WTC11 (cell line): ENCODE data around the gene KCNC2. TPM values are rescaled to one million over a fixed set of nuclear protein-coding genes. Genes with fewer than 3 reads are reported as not detected.

ENCODE experiments used
- ATAC-seq: fragments of 200-7000 bp; cut with Tn5 transposase; 2 replicates; pipeline ENCODE4 v1.10.0; 2021; ENCODE audit warnings: mild to moderate bottlenecking, moderate library complexity
- CTCF ChIA-PET: fragments of 300-600 bp; sonication (Branson Sonifier 250); formaldehyde crosslinking; loops from one replicate; lab custom pipeline; 2021; ENCODE audit warnings: antibody characterized with exemption; lab: Charles Lee
- POLR2A ChIA-PET: fragments of 350-600 bp; sonication (Branson Sonifier 250); formaldehyde crosslinking; loops from one replicate; lab custom pipeline; 2021; ENCODE audit warnings: antibody characterized with exemption; lab: Charles Lee
- DNase-seq: peaks from one replicate; pipeline ENCODE4 v3.0.0; 2021; ENCODE audit warnings: low spot score
- H3K27ac Mint-ChIP-seq: 2 replicates; pipeline ENCODE4 v1.8.0; 2021; ENCODE audit warnings: mixed read lengths
- H3K27me3 Mint-ChIP-seq: 2 replicates; pipeline ENCODE4 v1.8.0; 2021; ENCODE audit warnings: low read depth, mild to moderate bottlenecking, moderate library complexity, mixed read lengths
- H3K36me3 Mint-ChIP-seq: 2 replicates; pipeline ENCODE4 v1.8.0; 2021; ENCODE audit warnings: mixed read lengths
- H3K4me1 Mint-ChIP-seq: 2 replicates; pipeline ENCODE4 v1.8.0; 2022; ENCODE audit warnings: mixed read lengths
- H3K4me3 Mint-ChIP-seq: 2 replicates; pipeline ENCODE4 v1.8.0; 2021; ENCODE audit warnings: mild to moderate bottlenecking, moderate library complexity, mixed read lengths
- H3K9me3 Mint-ChIP-seq: 2 replicates; pipeline ENCODE4 v1.8.0; 2021; ENCODE audit warnings: mixed read lengths
- CREB1 ChIP-seq: sonication (generic); formaldehyde crosslinking; IDR thresholded peaks from 2 replicates; pipeline ENCODE4 v1.8.0; 2023; ENCODE audit warnings: mild to moderate bottlenecking, missing genetic modification reagents
- CREM ChIP-seq: sonication (generic); formaldehyde crosslinking; IDR thresholded peaks from 2 replicates; pipeline ENCODE4 v1.8.1; 2022; ENCODE audit warnings: mild to moderate bottlenecking, missing genetic modification reagents, moderate library complexity
- FOXJ3 ChIP-seq: sonication (generic); formaldehyde crosslinking; IDR thresholded peaks from 2 replicates; pipeline ENCODE4 v1.9.0; 2021; ENCODE audit warnings: missing genetic modification reagents, mild to moderate bottlenecking, borderline replicate concordance
- GRHL2 ChIP-seq: fragments of 250-450 bp; sonication (Bioruptor Pico); IDR thresholded peaks from 2 replicates; pipeline ENCODE4 v1.8.0; 2022; ENCODE audit warnings: mild to moderate bottlenecking, moderate library complexity; ENCODE audit not compliant: insufficient replicate concordance, severe bottlenecking
- GTF2I ChIP-seq: fragments of 250-450 bp; sonication (Bioruptor Pico); conservative IDR thresholded peaks from 2 replicates; pipeline ENCODE4 v1.4.0; 2021; ENCODE audit warnings: mild to moderate bottlenecking
- JUN ChIP-seq: sonication (generic); formaldehyde crosslinking; IDR thresholded peaks from 2 replicates; pipeline ENCODE4 v1.8.0; 2023; ENCODE audit warnings: mild to moderate bottlenecking, missing genetic modification reagents
- KAT7 ChIP-seq: sonication (generic); formaldehyde crosslinking; IDR thresholded peaks from 2 replicates; pipeline ENCODE4 v1.8.1; 2023; ENCODE audit warnings: missing genetic modification reagents, mild to moderate bottlenecking, borderline replicate concordance
- NFATC4 ChIP-seq: fragments of 250-450 bp; sonication (Bioruptor Pico); IDR thresholded peaks from 2 replicates; pipeline ENCODE4 v1.9.0; 2021; ENCODE audit warnings: mild to moderate bottlenecking
- NFE2L1 ChIP-seq: sonication (generic); formaldehyde crosslinking; IDR thresholded peaks from 2 replicates; pipeline ENCODE4 v1.8.1; 2023; ENCODE audit warnings: missing genetic modification reagents
- NR1H2 ChIP-seq: sonication (generic); formaldehyde crosslinking; IDR thresholded peaks from 2 replicates; pipeline ENCODE4 v1.9.0; 2021; ENCODE audit warnings: mild to moderate bottlenecking, moderate library complexity, missing genetic modification reagents
- PRRX2 ChIP-seq: fragments of 250-450 bp; sonication (Bioruptor Pico); IDR thresholded peaks from 2 replicates; pipeline ENCODE4 v1.8.0; 2021; ENCODE audit warnings: mild to moderate bottlenecking
- RELA ChIP-seq: sonication (generic); formaldehyde crosslinking; IDR thresholded peaks from 2 replicates; pipeline ENCODE4 v1.8.1; 2022; ENCODE audit warnings: missing genetic modification reagents, mild to moderate bottlenecking, borderline replicate concordance
- RORB ChIP-seq: fragments of 250-450 bp; sonication (Bioruptor Pico); IDR thresholded peaks from 2 replicates; pipeline ENCODE4 v1.9.0; 2021; ENCODE audit warnings: mild to moderate bottlenecking
- SMAD3 ChIP-seq: sonication (generic); formaldehyde crosslinking; IDR thresholded peaks from 2 replicates; pipeline ENCODE4 v1.8.0; 2022; ENCODE audit warnings: missing genetic modification reagents, mild to moderate bottlenecking, borderline replicate concordance
- TP53 ChIP-seq: sonication (generic); formaldehyde crosslinking; IDR thresholded peaks from 2 replicates; pipeline ENCODE4 v1.8.1; 2023; ENCODE audit warnings: mild to moderate bottlenecking, missing genetic modification reagents
- ZBTB21 ChIP-seq: sonication (generic); formaldehyde crosslinking; IDR thresholded peaks from 2 replicates; pipeline ENCODE4 v1.8.1; 2023; ENCODE audit warnings: mild to moderate bottlenecking, missing genetic modification reagents, borderline replicate concordance
- ZNF138 ChIP-seq: sonication (generic); formaldehyde crosslinking; conservative IDR thresholded peaks from 2 replicates; pipeline ENCODE4 v1.8.1; 2022; ENCODE audit warnings: mild to moderate bottlenecking, moderate library complexity, missing genetic modification reagents
- ZNF423 ChIP-seq: fragments of 250-450 bp; sonication (Bioruptor Pico); IDR thresholded peaks from 2 replicates; pipeline ENCODE4 v2.1.2; 2022; ENCODE audit warnings: mild to moderate bottlenecking, moderate library complexity
- total RNA-seq: library from RNA; stranded (reverse); gene quantifications from 3 replicates; pipeline ENCODE4 v1.2.3, GENCODE V29; 2021
- TF ChIP-seq, protein P1 (sequence below): fragments of 250-450 bp; sonication (Bioruptor Pico); IDR thresholded peaks from 2 replicates; pipeline ENCODE4 v2.1.2; 2022; ENCODE audit warnings: mild to moderate bottlenecking, moderate library complexity
- TF ChIP-seq, protein P2 (sequence below): sonication (generic); formaldehyde crosslinking; IDR thresholded peaks from 2 replicates; pipeline ENCODE4 v1.8.0; 2022; ENCODE audit warnings: mild to moderate bottlenecking, missing genetic modification reagents
- TF ChIP-seq, protein P3 (sequence below): fragments of 250-450 bp; sonication (Bioruptor Pico); IDR thresholded peaks from 2 replicates; pipeline ENCODE4 v1.9.0; 2021; ENCODE audit warnings: mild to moderate bottlenecking
- TF ChIP-seq, protein P4 (sequence below): sonication (generic); formaldehyde crosslinking; IDR thresholded peaks from 2 replicates; pipeline ENCODE4 v1.8.0; 2022; ENCODE audit warnings: mild to moderate bottlenecking, missing genetic modification reagents
- TF ChIP-seq, protein P5 (sequence below): sonication (generic); formaldehyde crosslinking; IDR thresholded peaks from 2 replicates; pipeline ENCODE4 v1.8.0; 2023; ENCODE audit warnings: missing genetic modification reagents, mild to moderate bottlenecking, borderline replicate concordance
- TF ChIP-seq, protein P6 (sequence below): sonication (generic); formaldehyde crosslinking; IDR thresholded peaks from 2 replicates; pipeline ENCODE4 v1.8.1; 2023; ENCODE audit warnings: mild to moderate bottlenecking, missing genetic modification reagents, moderate library complexity

Gene KCNC2
- total RNA-seq, 1 experiment from 2014 or later, result not detected

DNA sequence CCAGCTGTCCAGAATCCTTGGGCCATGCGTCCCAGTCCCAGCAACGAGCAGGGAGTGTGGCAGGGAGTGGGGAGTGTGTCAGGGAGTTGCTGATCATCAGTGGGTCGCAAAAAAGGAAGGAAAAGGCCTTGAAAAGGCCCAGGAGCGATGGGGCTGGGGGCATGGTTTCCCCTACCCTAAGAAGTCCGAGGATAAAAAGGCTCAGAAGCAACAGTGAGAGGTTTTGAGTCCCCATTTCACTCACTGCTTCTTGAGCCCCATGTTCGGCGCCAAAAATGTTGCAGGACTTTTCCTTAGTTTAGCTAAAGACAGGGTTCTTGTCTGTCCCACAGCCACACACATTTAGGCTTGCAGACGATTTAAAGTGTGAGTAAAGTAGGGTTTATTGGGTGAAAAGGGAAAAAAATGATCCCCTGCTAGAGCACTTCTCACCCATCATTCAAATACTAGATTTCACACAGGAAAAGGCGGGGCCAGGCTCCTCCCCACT is 189.5 kb downstream of the KCNC2 start (continued):
- TF ChIP-seq, protein P1, sequence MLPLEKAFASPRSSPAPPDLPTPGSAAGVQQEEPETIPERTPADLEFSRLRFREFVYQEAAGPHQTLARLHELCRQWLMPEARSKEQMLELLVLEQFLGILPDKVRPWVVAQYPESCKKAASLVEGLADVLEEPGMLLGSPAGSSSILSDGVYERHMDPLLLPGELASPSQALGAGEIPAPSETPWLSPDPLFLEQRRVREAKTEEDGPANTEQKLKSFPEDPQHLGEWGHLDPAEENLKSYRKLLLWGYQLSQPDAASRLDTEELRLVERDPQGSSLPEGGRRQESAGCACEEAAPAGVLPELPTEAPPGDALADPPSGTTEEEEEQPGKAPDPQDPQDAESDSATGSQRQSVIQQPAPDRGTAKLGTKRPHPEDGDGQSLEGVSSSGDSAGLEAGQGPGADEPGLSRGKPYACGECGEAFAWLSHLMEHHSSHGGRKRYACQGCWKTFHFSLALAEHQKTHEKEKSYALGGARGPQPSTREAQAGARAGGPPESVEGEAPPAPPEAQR (CRISPR knock-in tag), result no peak

DNA sequence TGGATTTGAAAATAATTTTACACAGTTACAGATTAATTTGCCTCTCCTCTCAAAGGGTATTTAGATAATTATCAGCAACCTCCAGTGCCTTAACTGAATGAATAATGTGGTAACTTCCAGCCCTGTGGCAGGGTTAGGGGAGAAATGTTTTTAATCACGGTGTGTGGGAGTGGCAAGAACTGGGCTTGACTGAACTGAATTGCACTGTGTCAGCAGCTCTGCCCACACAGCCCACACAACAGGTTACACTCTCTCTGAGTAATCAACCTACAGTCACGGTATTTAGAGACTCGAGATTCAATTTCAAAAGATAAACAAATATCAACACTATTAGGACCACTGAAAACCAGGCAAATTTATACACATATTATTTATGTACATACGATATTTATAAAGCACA is 198.5 kb downstream of the KCNC2 start:
- Mint-ChIP-seq H3K27me3 (no peaks in the 10 kb centered on the region), H3K36me3 (0 out of 2 replicates have a peak, but pooled peaks cover under 1% of the 10 kb centered on the region), H3K4me1 (peaks cover 6% of the 10 kb centered on the region), H3K9me3 (peaks cover 20% of the 10 kb centered on the region), H3K4me3 (no peak overlapping the region), H3K27ac (no peak overlapping the region)
- DNase-seq, result no peak
- no peak for ATAC-seq
- CTCF ChIA-PET, result no interaction called here
- TF ChIP-seq SMAD3 (CRISPR knock-in tag), result no peak
- TF ChIP-seq, protein P2, sequence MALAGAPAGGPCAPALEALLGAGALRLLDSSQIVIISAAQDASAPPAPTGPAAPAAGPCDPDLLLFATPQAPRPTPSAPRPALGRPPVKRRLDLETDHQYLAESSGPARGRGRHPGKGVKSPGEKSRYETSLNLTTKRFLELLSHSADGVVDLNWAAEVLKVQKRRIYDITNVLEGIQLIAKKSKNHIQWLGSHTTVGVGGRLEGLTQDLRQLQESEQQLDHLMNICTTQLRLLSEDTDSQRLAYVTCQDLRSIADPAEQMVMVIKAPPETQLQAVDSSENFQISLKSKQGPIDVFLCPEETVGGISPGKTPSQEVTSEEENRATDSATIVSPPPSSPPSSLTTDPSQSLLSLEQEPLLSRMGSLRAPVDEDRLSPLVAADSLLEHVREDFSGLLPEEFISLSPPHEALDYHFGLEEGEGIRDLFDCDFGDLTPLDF (CRISPR knock-in tag), result no peak
- no peak for TF ChIP-seq KAT7 (CRISPR knock-in tag)
- TF ChIP-seq, protein P3, sequence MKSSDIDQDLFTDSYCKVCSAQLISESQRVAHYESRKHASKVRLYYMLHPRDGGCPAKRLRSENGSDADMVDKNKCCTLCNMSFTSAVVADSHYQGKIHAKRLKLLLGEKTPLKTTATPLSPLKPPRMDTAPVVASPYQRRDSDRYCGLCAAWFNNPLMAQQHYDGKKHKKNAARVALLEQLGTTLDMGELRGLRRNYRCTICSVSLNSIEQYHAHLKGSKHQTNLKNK, result no peak
- TF ChIP-seq NR1H2 (CRISPR knock-in tag), result no peak
- no peak for TF ChIP-seq ZNF138 (CRISPR knock-in tag)
- TF ChIP-seq, protein P4, sequence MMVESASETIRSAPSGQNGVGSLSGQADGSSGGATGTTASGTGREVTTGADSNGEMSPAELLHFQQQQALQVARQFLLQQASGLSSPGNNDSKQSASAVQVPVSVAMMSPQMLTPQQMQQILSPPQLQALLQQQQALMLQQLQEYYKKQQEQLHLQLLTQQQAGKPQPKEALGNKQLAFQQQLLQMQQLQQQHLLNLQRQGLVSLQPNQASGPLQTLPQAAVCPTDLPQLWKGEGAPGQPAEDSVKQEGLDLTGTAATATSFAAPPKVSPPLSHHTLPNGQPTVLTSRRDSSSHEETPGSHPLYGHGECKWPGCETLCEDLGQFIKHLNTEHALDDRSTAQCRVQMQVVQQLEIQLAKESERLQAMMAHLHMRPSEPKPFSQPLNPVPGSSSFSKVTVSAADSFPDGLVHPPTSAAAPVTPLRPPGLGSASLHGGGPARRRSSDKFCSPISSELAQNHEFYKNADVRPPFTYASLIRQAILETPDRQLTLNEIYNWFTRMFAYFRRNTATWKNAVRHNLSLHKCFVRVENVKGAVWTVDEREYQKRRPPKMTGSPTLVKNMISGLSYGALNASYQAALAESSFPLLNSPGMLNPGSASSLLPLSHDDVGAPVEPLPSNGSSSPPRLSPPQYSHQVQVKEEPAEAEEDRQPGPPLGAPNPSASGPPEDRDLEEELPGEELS (CRISPR knock-in tag), result no peak
- no peak for TF ChIP-seq GRHL2 (CRISPR knock-in tag)
- no peak for TF ChIP-seq TP53 (CRISPR knock-in tag)
- no peak for TF ChIP-seq GTF2I (CRISPR knock-in tag)
- TF ChIP-seq PRRX2 (CRISPR knock-in tag), result no peak
- TF ChIP-seq CREM (CRISPR knock-in tag), result no peak
- TF ChIP-seq JUN (CRISPR knock-in tag), result no peak
- TF ChIP-seq, all 79 proteins: peak for 0
- POLR2A ChIA-PET, result no interaction called here

DNA sequence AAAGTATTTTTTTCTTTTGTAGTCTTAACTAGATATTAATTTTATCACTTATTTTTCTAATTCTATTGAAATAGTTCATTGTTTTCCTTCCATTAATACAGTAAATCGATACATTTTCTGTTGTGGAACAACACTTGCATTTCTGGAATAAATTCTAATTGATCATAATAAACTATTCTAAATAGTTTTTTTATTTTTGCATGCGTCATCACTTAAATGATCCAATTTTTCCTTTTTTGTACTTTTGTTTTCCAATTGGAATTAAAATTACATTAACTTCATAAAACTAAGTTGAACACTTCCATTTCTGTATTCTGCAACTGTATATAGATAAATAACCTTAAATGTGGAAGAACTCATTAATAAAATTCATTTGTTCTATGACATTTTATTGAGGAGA is 202.5 kb downstream of the KCNC2 start:
- no peak for DNase-seq
- no peak overlapping the region for H3K27ac Mint-ChIP-seq
- H3K4me3 Mint-ChIP-seq, result no peak overlapping the region
- peaks cover 9% of the 10 kb centered on the region for H3K9me3 Mint-ChIP-seq
- no peaks in the 10 kb centered on the region for H3K36me3 Mint-ChIP-seq
- H3K4me1 Mint-ChIP-seq, result no peaks in the 10 kb centered on the region
- ChIA-PET POLR2A (no interaction called here), CTCF (no interaction called here)
- ATAC-seq, result no peak
- no peaks in the 10 kb centered on the region for H3K27me3 Mint-ChIP-seq
- TF ChIP-seq NFATC4 (CRISPR knock-in tag) (no peak), JUN (CRISPR knock-in tag) (no peak), ZBTB21 (CRISPR knock-in tag) (no peak), FOXJ3 (CRISPR knock-in tag) (no peak), CREB1 (CRISPR knock-in tag) (no peak), RORB (CRISPR knock-in tag) (no peak), RELA (CRISPR knock-in tag) (no peak), TP53 (CRISPR knock-in tag) (no peak), NFE2L1 (no peak), ZNF423 (CRISPR knock-in tag) (no peak)
- TF ChIP-seq, protein P5, sequence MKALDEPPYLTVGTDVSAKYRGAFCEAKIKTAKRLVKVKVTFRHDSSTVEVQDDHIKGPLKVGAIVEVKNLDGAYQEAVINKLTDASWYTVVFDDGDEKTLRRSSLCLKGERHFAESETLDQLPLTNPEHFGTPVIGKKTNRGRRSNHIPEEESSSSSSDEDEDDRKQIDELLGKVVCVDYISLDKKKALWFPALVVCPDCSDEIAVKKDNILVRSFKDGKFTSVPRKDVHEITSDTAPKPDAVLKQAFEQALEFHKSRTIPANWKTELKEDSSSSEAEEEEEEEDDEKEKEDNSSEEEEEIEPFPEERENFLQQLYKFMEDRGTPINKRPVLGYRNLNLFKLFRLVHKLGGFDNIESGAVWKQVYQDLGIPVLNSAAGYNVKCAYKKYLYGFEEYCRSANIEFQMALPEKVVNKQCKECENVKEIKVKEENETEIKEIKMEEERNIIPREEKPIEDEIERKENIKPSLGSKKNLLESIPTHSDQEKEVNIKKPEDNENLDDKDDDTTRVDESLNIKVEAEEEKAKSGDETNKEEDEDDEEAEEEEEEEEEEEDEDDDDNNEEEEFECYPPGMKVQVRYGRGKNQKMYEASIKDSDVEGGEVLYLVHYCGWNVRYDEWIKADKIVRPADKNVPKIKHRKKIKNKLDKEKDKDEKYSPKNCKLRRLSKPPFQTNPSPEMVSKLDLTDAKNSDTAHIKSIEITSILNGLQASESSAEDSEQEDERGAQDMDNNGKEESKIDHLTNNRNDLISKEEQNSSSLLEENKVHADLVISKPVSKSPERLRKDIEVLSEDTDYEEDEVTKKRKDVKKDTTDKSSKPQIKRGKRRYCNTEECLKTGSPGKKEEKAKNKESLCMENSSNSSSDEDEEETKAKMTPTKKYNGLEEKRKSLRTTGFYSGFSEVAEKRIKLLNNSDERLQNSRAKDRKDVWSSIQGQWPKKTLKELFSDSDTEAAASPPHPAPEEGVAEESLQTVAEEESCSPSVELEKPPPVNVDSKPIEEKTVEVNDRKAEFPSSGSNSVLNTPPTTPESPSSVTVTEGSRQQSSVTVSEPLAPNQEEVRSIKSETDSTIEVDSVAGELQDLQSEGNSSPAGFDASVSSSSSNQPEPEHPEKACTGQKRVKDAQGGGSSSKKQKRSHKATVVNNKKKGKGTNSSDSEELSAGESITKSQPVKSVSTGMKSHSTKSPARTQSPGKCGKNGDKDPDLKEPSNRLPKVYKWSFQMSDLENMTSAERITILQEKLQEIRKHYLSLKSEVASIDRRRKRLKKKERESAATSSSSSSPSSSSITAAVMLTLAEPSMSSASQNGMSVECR, result no peak
- TF ChIP-seq, protein P6, sequence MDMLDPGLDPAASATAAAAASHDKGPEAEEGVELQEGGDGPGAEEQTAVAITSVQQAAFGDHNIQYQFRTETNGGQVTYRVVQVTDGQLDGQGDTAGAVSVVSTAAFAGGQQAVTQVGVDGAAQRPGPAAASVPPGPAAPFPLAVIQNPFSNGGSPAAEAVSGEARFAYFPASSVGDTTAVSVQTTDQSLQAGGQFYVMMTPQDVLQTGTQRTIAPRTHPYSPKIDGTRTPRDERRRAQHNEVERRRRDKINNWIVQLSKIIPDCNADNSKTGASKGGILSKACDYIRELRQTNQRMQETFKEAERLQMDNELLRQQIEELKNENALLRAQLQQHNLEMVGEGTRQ (CRISPR knock-in tag), result no peak
